Liver (tissue), 9 donors: ENCODE results near the gene RASSF7. TPM values are rescaled to one million over a fixed set of nuclear protein-coding genes. Genes with fewer than 3 reads are reported as not detected.

Source experiments
- DNase-seq: peaks from one replicate; pipeline ENCODE4 v3.0.0-alpha.2; 2017; ENCODE audit warnings: low spot score
- H3K27ac ChIP-seq, 2 donors: one replicate each; pipeline ENCODE4 v1.7.0; 2013; ENCODE audit warnings: inconsistent platforms in 2 of 2, low read length in 2 of 2, control low read depth in 1 of 2, low read depth in 1 of 2, mild to moderate bottlenecking in 1 of 2
- H3K27me3 ChIP-seq, 4 donors: one replicate each; pipeline versions ENCODE4 v1.6.1 to v1.7.0; 2013; ENCODE audit warnings: low read length in 3 of 4, inconsistent platforms in 1 of 4, mild to moderate bottlenecking in 1 of 4, moderate library complexity in 1 of 4; ENCODE audit not compliant: control insufficient read depth in 4 of 4, insufficient read depth in 4 of 4
- H3K36me3 ChIP-seq, 4 donors: one replicate each; pipeline versions ENCODE4 v1.6.1 to v1.7.0; 2013; ENCODE audit warnings: low read length in 3 of 4, mild to moderate bottlenecking in 3 of 4, low read depth in 1 of 4, moderate library complexity in 1 of 4; ENCODE audit not compliant: control insufficient read depth in 4 of 4, insufficient read depth in 3 of 4
- H3K4me1 ChIP-seq, 4 donors: one replicate each; pipeline versions ENCODE4 v1.6.1 to v1.7.0; 2013; ENCODE audit warnings: low read length in 3 of 4, mild to moderate bottlenecking in 3 of 4, moderate library complexity in 1 of 4; ENCODE audit not compliant: control insufficient read depth in 4 of 4, insufficient read depth in 4 of 4
- H3K4me3 ChIP-seq, 3 donors: one replicate each; pipeline versions ENCODE4 v1.6.1 to v1.7.0; 2013; ENCODE audit warnings: low read length in 3 of 3, control low read depth in 1 of 3, low read depth in 1 of 3, mild to moderate bottlenecking in 1 of 3
- H3K9ac ChIP-seq, 2 donors: one replicate each; pipeline ENCODE4 v1.7.0; 2013; ENCODE audit warnings: low read length in 2 of 2, mild to moderate bottlenecking in 2 of 2, moderate library complexity in 2 of 2, control low read depth in 1 of 2, low read depth in 1 of 2
- H3K9me3 ChIP-seq, 4 donors: one replicate each; pipeline versions ENCODE4 v1.6.1 to v1.7.0; 2013; ENCODE audit warnings: low read length in 3 of 4; ENCODE audit not compliant: control insufficient read depth in 4 of 4
- EGR1 ChIP-seq, 2 donors: IDR thresholded peaks; 2 replicates each; pipeline ENCODE4 v1.6.1; 2016 to 2018; ENCODE audit warnings: antibody characterized with exemption in 2 of 2, low read depth in 2 of 2
- FOXA1 ChIP-seq: IDR thresholded peaks from 2 replicates; pipeline ENCODE4 v1.6.1; 2016; ENCODE audit warnings: antibody characterized with exemption
- FOXA2 ChIP-seq: IDR thresholded peaks from 2 replicates; pipeline ENCODE4 v1.6.1; 2016; ENCODE audit warnings: antibody characterized with exemption
- GABPA ChIP-seq, 2 donors: IDR thresholded peaks in 1 of 2; conservative IDR thresholded peaks in 1 of 2; 2 replicates each; pipeline ENCODE4 v1.6.1; 2016; ENCODE audit warnings: antibody characterized with exemption in 2 of 2, mild to moderate bottlenecking in 1 of 2, moderate library complexity in 1 of 2
- HNF4A ChIP-seq, 2 donors: conservative IDR thresholded peaks; 2 replicates each; pipeline ENCODE4 v1.6.1; 2016; ENCODE audit warnings: antibody characterized with exemption in 2 of 2, mild to moderate bottlenecking in 2 of 2
- HNF4G ChIP-seq: IDR thresholded peaks from 2 replicates; pipeline ENCODE4 v1.6.1; 2016; ENCODE audit warnings: antibody characterized with exemption
- JUND ChIP-seq, 2 donors: IDR thresholded peaks; 2 replicates each; pipeline ENCODE4 v1.6.1; 2016; ENCODE audit warnings: antibody characterized with exemption in 2 of 2
- RAD21 ChIP-seq, 2 donors: IDR thresholded peaks; 2 replicates each; pipeline ENCODE4 v1.6.1; 2016; ENCODE audit warnings: antibody characterized with exemption in 2 of 2, mild to moderate bottlenecking in 2 of 2
- RXRA ChIP-seq, 2 donors: IDR thresholded peaks; 2 replicates each; pipeline ENCODE4 v1.6.1; 2017 to 2018; ENCODE audit warnings: antibody characterized with exemption in 2 of 2, mild to moderate bottlenecking in 1 of 2
- SP1 ChIP-seq: IDR thresholded peaks from 2 replicates; pipeline ENCODE4 v1.6.1; 2018; ENCODE audit warnings: antibody characterized with exemption, mild to moderate bottlenecking
- TAF1 ChIP-seq: conservative IDR thresholded peaks from 2 replicates; pipeline ENCODE4 v1.6.1; 2016; ENCODE audit warnings: antibody characterized with exemption, mild to moderate bottlenecking
- YY1 ChIP-seq: IDR thresholded peaks from 2 replicates; pipeline ENCODE4 v1.6.1; 2016; ENCODE audit warnings: antibody characterized with exemption, mild to moderate bottlenecking
- WGBS: extraction: QIAGEN DNeasy Blood & Tissue Kit; methylation state at CpG from one replicate; pipeline ENCODE4 v1.1.7; 2013; 5-methylcytosine and 5-hydroxymethylcytosine counted together
- polyA plus RNA-seq, 2 donors: library from polyadenylated mRNA; stranded (reverse) in 1 of 2; unstranded in 1 of 2; fragments of 200-250 nt in 1 of 2; fragments of >200 nt in 1 of 2; fragmentation: Nextera tagmentation in 1 of 2; extraction: Ambion mirVana in 1 of 2; gene quantifications; one replicate each; pipeline versions ENCODE4 v1.2.1 to v1.2.3, GENCODE V29; 2013 to 2015
- total RNA-seq, 2 donors: library from RNA; depleted of rRNA; stranded (reverse); fragments of >200 nt; gene quantifications; one replicate each; pipeline ENCODE4 v1.2.3, GENCODE V29; 2014
- TF ChIP-seq, protein P1 (sequence below): IDR thresholded peaks from 2 replicates; pipeline ENCODE4 v1.6.1; 2016; ENCODE audit warnings: antibody characterized with exemption
- TF ChIP-seq, protein P2 (sequence below): fragments of 150-350 bp; IDR thresholded peaks from 2 replicates; pipeline ENCODE4 v1.5.1; 2017; ENCODE audit warnings: improper control_type of control experiment, low read depth, low read length; ENCODE audit not compliant: missing input control
- TF ChIP-seq, protein P3 (sequence below): IDR thresholded peaks from 2 replicates; pipeline ENCODE4 v1.6.1; 2016; ENCODE audit warnings: antibody characterized with exemption
- TF ChIP-seq, protein P4 (sequence below): IDR thresholded peaks from 2 replicates; pipeline ENCODE4 v1.6.1; 2016; ENCODE audit warnings: antibody characterized with exemption, mild to moderate bottlenecking
- TF ChIP-seq, protein P5 (sequence below): IDR thresholded peaks from 2 replicates; pipeline ENCODE4 v1.6.1; 2016; ENCODE audit warnings: antibody characterized with exemption
- donor health status: healthy.
- donor health status: healthy.
- donor health status: healthy.
- donor health status: healthy.
- donor health status: healthy.

Gene RASSF7
- total and polyA plus RNA-seq, 4 donors: 11.5 to 50.4 (median 36.9) TPM

DNA sequence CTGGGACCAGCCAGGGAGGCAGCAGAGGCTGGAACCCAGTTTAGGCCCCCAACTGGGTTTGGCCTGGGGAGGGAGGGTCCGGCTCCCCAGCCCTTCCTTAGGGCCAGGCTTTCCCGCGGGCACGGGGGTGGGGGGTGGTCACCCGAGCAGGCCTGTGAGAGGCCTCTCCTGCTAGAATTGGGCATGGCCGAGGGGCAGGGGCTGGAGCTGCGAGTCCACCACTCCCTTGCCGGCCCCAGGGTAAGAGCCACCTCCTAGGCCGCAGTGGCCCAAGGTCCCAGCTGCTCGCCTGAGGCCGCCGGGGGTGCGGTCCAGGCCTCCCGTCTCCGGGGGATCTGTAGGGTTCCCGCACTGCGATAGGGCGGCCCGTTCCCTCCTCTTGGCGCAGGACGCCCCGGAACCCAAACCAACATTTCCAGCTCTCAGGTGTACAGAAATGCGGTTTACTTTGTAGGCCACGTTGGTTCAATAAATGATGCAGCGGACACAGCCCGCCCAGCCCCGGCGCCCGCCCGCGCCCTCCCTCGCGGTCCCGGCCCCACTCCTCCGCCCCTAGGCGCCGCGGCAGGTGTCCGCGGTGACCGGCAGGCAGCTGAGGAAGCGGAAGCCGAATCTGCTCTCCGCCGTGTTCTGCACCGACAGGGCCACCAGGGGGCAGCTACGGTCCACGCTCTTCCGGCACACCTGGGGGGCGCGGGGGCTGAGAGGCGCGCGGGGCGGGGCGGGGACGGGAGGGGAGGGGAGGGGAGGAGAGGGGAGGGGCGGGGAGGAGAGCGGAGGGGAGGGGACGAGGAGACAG is 6.1 kb upstream of the RASSF7 start:
- Histone ChIP-seq H3K4me1 (peaks cover 9 to 26% (median 16%) of the 10 kb centered on the region in 4 donors), H3K4me3 (peak overlapping the region in 1 of 3 donors; percentile 42), H3K9ac (no peak overlapping the region), H3K27ac (no peak overlapping the region), H3K27me3 (no peaks in the 10 kb centered on the region), H3K9me3 (no peaks in the 10 kb centered on the region), H3K36me3 (no peaks in the 10 kb centered on the region)
- WGBS: 16% methylated on average over 53 of the region's 60 CpGs
- TF ChIP-seq HNF4A (conservative IDR thresholded peaks at IDR 0.05) (no peak), FOXA1 (no peak), RXRA (IDR thresholded peaks at IDR 0.05) (no peak), RAD21 (IDR thresholded peaks at IDR 0.05) (peak in 1 of 2 donors; percentile 73), HNF4G (no peak), EGR1 (IDR thresholded peaks at IDR 0.05; ENCODE audit: low read depth in 2 of 2) (no peak), FOXA2 (no peak)
- TF ChIP-seq, protein P1, sequence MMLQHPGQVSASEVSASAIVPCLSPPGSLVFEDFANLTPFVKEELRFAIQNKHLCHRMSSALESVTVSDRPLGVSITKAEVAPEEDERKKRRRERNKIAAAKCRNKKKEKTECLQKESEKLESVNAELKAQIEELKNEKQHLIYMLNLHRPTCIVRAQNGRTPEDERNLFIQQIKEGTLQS: no peak
- TF ChIP-seq, protein P2, sequence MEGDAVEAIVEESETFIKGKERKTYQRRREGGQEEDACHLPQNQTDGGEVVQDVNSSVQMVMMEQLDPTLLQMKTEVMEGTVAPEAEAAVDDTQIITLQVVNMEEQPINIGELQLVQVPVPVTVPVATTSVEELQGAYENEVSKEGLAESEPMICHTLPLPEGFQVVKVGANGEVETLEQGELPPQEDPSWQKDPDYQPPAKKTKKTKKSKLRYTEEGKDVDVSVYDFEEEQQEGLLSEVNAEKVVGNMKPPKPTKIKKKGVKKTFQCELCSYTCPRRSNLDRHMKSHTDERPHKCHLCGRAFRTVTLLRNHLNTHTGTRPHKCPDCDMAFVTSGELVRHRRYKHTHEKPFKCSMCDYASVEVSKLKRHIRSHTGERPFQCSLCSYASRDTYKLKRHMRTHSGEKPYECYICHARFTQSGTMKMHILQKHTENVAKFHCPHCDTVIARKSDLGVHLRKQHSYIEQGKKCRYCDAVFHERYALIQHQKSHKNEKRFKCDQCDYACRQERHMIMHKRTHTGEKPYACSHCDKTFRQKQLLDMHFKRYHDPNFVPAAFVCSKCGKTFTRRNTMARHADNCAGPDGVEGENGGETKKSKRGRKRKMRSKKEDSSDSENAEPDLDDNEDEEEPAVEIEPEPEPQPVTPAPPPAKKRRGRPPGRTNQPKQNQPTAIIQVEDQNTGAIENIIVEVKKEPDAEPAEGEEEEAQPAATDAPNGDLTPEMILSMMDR: peak; percentile 52
- DNase-seq: peak; percentile 73

DNA sequence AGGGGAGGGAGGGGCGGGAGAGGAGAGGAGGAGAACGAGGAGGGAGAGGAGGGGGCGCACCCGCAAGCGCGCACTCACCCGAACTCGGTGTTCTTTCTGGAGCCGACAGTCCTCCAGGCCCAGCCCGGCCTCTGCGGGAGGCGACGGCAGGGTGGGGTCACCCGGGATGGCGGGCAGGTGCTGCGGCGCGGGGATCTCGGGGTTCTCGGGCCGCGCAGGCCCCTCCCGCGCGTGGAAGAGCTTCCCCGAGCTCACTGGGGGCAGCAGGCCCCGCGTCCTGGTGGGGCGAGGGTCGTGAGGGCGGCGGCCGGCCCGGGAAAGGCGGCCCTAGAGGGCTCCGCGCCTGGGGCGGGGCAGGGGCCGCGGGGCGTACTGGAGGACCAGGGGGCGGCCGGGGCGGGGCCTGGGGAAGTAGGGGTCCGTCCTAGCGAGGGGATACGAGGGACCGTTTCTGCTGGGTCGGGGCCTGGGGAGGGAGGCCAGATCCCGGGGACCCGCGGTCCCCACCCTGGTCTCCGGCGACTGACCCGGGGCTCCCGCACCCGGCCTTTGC is 5.5 kb upstream of the RASSF7 start:
- Histone ChIP-seq H3K4me1 (peaks cover 14 to 32% (median 21%) of the 10 kb centered on the region in 4 donors), H3K4me3 (peak overlapping the region in 1 of 3 donors; percentile 42), H3K9me3 (no peaks in the 10 kb centered on the region), H3K27ac (no peak overlapping the region), H3K36me3 (no peaks in the 10 kb centered on the region), H3K27me3 (no peaks in the 10 kb centered on the region), H3K9ac (no peak overlapping the region)
- TF ChIP-seq, protein P2: no peak
- TF ChIP-seq GABPA (IDR thresholded peaks at IDR 0.05 in 1 of 2, conservative IDR thresholded peaks at IDR 0.05 in 1 of 2) (no peak), JUND (IDR thresholded peaks at IDR 0.05) (no peak), HNF4A (conservative IDR thresholded peaks at IDR 0.05) (no peak), HNF4G (no peak), RAD21 (IDR thresholded peaks at IDR 0.05) (no peak), SP1 (no peak), FOXA2 (no peak), RXRA (IDR thresholded peaks at IDR 0.05) (no peak), EGR1 (IDR thresholded peaks at IDR 0.05; ENCODE audit: low read depth in 2 of 2) (no peak), TAF1 (no peak), FOXA1 (no peak), YY1 (no peak)
- TF ChIP-seq, protein P3, sequence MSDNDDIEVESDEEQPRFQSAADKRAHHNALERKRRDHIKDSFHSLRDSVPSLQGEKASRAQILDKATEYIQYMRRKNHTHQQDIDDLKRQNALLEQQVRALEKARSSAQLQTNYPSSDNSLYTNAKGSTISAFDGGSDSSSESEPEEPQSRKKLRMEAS: no peak
- TF ChIP-seq, protein P1: no peak
- TF ChIP-seq, protein P4, sequence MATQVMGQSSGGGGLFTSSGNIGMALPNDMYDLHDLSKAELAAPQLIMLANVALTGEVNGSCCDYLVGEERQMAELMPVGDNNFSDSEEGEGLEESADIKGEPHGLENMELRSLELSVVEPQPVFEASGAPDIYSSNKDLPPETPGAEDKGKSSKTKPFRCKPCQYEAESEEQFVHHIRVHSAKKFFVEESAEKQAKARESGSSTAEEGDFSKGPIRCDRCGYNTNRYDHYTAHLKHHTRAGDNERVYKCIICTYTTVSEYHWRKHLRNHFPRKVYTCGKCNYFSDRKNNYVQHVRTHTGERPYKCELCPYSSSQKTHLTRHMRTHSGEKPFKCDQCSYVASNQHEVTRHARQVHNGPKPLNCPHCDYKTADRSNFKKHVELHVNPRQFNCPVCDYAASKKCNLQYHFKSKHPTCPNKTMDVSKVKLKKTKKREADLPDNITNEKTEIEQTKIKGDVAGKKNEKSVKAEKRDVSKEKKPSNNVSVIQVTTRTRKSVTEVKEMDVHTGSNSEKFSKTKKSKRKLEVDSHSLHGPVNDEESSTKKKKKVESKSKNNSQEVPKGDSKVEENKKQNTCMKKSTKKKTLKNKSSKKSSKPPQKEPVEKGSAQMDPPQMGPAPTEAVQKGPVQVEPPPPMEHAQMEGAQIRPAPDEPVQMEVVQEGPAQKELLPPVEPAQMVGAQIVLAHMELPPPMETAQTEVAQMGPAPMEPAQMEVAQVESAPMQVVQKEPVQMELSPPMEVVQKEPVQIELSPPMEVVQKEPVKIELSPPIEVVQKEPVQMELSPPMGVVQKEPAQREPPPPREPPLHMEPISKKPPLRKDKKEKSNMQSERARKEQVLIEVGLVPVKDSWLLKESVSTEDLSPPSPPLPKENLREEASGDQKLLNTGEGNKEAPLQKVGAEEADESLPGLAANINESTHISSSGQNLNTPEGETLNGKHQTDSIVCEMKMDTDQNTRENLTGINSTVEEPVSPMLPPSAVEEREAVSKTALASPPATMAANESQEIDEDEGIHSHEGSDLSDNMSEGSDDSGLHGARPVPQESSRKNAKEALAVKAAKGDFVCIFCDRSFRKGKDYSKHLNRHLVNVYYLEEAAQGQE: no peak
- TF ChIP-seq, protein P5, sequence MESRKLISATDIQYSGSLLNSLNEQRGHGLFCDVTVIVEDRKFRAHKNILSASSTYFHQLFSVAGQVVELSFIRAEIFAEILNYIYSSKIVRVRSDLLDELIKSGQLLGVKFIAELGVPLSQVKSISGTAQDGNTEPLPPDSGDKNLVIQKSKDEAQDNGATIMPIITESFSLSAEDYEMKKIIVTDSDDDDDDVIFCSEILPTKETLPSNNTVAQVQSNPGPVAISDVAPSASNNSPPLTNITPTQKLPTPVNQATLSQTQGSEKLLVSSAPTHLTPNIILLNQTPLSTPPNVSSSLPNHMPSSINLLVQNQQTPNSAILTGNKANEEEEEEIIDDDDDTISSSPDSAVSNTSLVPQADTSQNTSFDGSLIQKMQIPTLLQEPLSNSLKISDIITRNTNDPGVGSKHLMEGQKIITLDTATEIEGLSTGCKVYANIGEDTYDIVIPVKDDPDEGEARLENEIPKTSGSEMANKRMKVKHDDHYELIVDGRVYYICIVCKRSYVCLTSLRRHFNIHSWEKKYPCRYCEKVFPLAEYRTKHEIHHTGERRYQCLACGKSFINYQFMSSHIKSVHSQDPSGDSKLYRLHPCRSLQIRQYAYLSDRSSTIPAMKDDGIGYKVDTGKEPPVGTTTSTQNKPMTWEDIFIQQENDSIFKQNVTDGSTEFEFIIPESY: no peak
- WGBS: 16% methylated on average over 57 of the region's 57 CpGs
- DNase-seq: no peak
